ENCODE measurements around the gene TAF5L.
"Not testable (repeated sequence)": the region's sequence is repeated elsewhere in the genome, so short reads cannot be mapped to it uniquely, and the experiment has no call there.

Gene TAF5L

GRCh38 chr1:229563241-229563640, 62.7 kb downstream of the TAF5L start:
- no peak for DNase-seq

- no peak for DNase-seq
Measured at GRCh38 chr1:229562686-229563085, 63.2 kb downstream of the TAF5L start.

GRCh38 chr1:229561141-229561540, 64.8 kb downstream of the TAF5L start:
- no peak for DNase-seq

GRCh38 chr1:229560124-229560523, 65.8 kb downstream of the TAF5L start:
- DNase-seq = not testable (repeated sequence)

GRCh38 chr1:229559336-229559801, 66.6 kb downstream of the TAF5L start:
- not testable (repeated sequence) for DNase-seq

GRCh38 chr1:229558460-229559335, 67.2 kb downstream of the TAF5L start, which contains the start of gene ABCB10:
TSS of gene ABCB10 (minus strand) at chr1:229558707. CDS start at chr1:229558652, 55 bp downstream.
- DNase-seq = peak; percentile 54 to 87 (median 63)

GRCh38 chr1:229557913-229558414, 68.0 kb downstream of the TAF5L start:
- peak in 2 of 4 experiments; percentile 9 to 17 for DNase-seq

GRCh38 chr1:229557200-229557850, 68.6 kb downstream of the TAF5L start:
- DNase-seq = no peak

GRCh38 chr1:229554886-229555621, 70.9 kb downstream of the TAF5L start:
- DNase-seq = no peak

- DNase-seq = no peak
Measured at GRCh38 chr1:229553621-229554130, 72.2 kb downstream of the TAF5L start.

- no peak for DNase-seq
Measured at GRCh38 chr1:229552732-229553131, 73.2 kb downstream of the TAF5L start.

- DNase-seq = no peak
Measured at GRCh38 chr1:229550812-229551567, 74.9 kb downstream of the TAF5L start.

- no peak for DNase-seq
Measured at GRCh38 chr1:229547542-229547941, 78.4 kb downstream of the TAF5L start.

GRCh38 chr1:229544587-229544986, 81.3 kb downstream of the TAF5L start:
- DNase-seq = no peak
